ENCODE results near the gene PRG3.
A peak's percentile ranks its signal among the peaks of the same experiment; 100 is the strongest.

Gene PRG3

GRCh38 chr11:57353852-57354251 is 27.1 kb downstream of the PRG3 start:
- peaks cover 9% of the 10 kb centered on the region; the same call in 1 of the 2 replicates for H3K4me1 ChIP-seq (ENCODE audit: insufficient read depth, low read length)
- H3K9ac ChIP-seq (ENCODE audit: low read depth, low read length), result no peak overlapping the region
- H3K36me3 ChIP-seq (ENCODE audit: insufficient read depth, low read length), result no peaks in the 10 kb centered on the region
- H3K9me3 ChIP-seq (ENCODE audit: control insufficient read depth, insufficient read depth, low read length), result no peaks in the 10 kb centered on the region

GRCh38 chr11:57353446-57353845 is 27.5 kb downstream of the PRG3 start:
- H3K36me3 ChIP-seq (ENCODE audit: insufficient read depth, low read length), result no peaks in the 10 kb centered on the region
- H3K4me1 ChIP-seq (ENCODE audit: insufficient read depth, low read length), result peaks cover 9% of the 10 kb centered on the region; the same call in 1 of the 2 replicates
- H3K9ac ChIP-seq (ENCODE audit: low read depth, low read length), result no peak overlapping the region
- H3K9me3 ChIP-seq (ENCODE audit: control insufficient read depth, insufficient read depth, low read length), result no peaks in the 10 kb centered on the region

- no peak overlapping the region for H3K9ac ChIP-seq (ENCODE audit: low read depth, low read length)
Observed at GRCh38 chr11:57353036-57353435, 27.9 kb downstream of the PRG3 start.

GRCh38 chr11:57349491-57350274 is 31.3 kb downstream of the PRG3 start:
- peak overlapping the region; percentile 41 for H3K9ac ChIP-seq (ENCODE audit: low read depth, low read length)
- no peaks in the 10 kb centered on the region for H3K36me3 ChIP-seq (ENCODE audit: insufficient read depth, low read length)
- no peaks in the 10 kb centered on the region for H3K9me3 ChIP-seq (ENCODE audit: control insufficient read depth, insufficient read depth, low read length)

More at GRCh38 chr11:57353036-57353435, 27.9 kb downstream of the PRG3 start:
- Histone ChIP-seq H3K4me1 (ENCODE audit: insufficient read depth, low read length) (peaks cover 9% of the 10 kb centered on the region; the same call in 1 of the 2 replicates), H3K36me3 (ENCODE audit: insufficient read depth, low read length) (no peaks in the 10 kb centered on the region), H3K9me3 (ENCODE audit: control insufficient read depth, insufficient read depth, low read length) (no peaks in the 10 kb centered on the region)

GRCh38 chr11:57348636-57349313 is 32.2 kb downstream of the PRG3 start:
- no peaks in the 10 kb centered on the region for H3K9me3 ChIP-seq (ENCODE audit: control insufficient read depth, insufficient read depth, low read length)
- H3K36me3 ChIP-seq (ENCODE audit: insufficient read depth, low read length), result no peaks in the 10 kb centered on the region
- H3K9ac ChIP-seq (ENCODE audit: low read depth, low read length), result no peak overlapping the region
- H3K4me1 ChIP-seq (ENCODE audit: insufficient read depth, low read length), result peaks cover 6% of the 10 kb centered on the region; the same call in 1 of the 2 replicates

More at GRCh38 chr11:57349491-57350274, 31.3 kb downstream of the PRG3 start:
- peaks cover 6% of the 10 kb centered on the region; the same call in 1 of the 2 replicates for H3K4me1 ChIP-seq (ENCODE audit: insufficient read depth, low read length)

- no peak overlapping the region for H3K9ac ChIP-seq (ENCODE audit: low read depth, low read length)
- peaks cover 9% of the 10 kb centered on the region for H3K4me1 ChIP-seq (ENCODE audit: insufficient read depth, low read length)
- no peaks in the 10 kb centered on the region for H3K9me3 ChIP-seq (ENCODE audit: control insufficient read depth, insufficient read depth, low read length)
- no peaks in the 10 kb centered on the region for H3K36me3 ChIP-seq (ENCODE audit: insufficient read depth, low read length)
Observed at GRCh38 chr11:57348052-57348451, 32.9 kb downstream of the PRG3 start.

- no peaks in the 10 kb centered on the region for H3K36me3 ChIP-seq (ENCODE audit: insufficient read depth, low read length)
- no peak overlapping the region for H3K9ac ChIP-seq (ENCODE audit: low read depth, low read length)
- no peaks in the 10 kb centered on the region for H3K9me3 ChIP-seq (ENCODE audit: control insufficient read depth, insufficient read depth, low read length)
- H3K4me1 ChIP-seq (ENCODE audit: insufficient read depth, low read length), result peaks cover 10% of the 10 kb centered on the region
Observed at GRCh38 chr11:57347336-57347735, 33.6 kb downstream of the PRG3 start.

- no peak overlapping the region for H3K9ac ChIP-seq (ENCODE audit: low read depth, low read length)
- H3K9me3 ChIP-seq (ENCODE audit: control insufficient read depth, insufficient read depth, low read length), result no peaks in the 10 kb centered on the region
- H3K4me1 ChIP-seq (ENCODE audit: insufficient read depth, low read length), result peaks cover 10% of the 10 kb centered on the region
- no peaks in the 10 kb centered on the region for H3K36me3 ChIP-seq (ENCODE audit: insufficient read depth, low read length)
Observed at GRCh38 chr11:57345555-57346211, 35.3 kb downstream of the PRG3 start.

GRCh38 chr11:57344826-57345225 is 36.1 kb downstream of the PRG3 start:
- no peaks in the 10 kb centered on the region for H3K36me3 ChIP-seq (ENCODE audit: insufficient read depth, low read length)
- H3K9me3 ChIP-seq (ENCODE audit: control insufficient read depth, insufficient read depth, low read length), result no peaks in the 10 kb centered on the region
- H3K4me1 ChIP-seq (ENCODE audit: insufficient read depth, low read length), result peaks cover 14% of the 10 kb centered on the region
- H3K9ac ChIP-seq (ENCODE audit: low read depth, low read length), result no peak overlapping the region

GRCh38 chr11:57343825-57344224 is 37.1 kb downstream of the PRG3 start:
- peaks cover 22% of the 10 kb centered on the region for H3K4me1 ChIP-seq (ENCODE audit: insufficient read depth, low read length)
- H3K9me3 ChIP-seq (ENCODE audit: control insufficient read depth, insufficient read depth, low read length), result no peaks in the 10 kb centered on the region
- H3K36me3 ChIP-seq (ENCODE audit: insufficient read depth, low read length), result no peaks in the 10 kb centered on the region
- no peak overlapping the region for H3K9ac ChIP-seq (ENCODE audit: low read depth, low read length)

- H3K9ac ChIP-seq (ENCODE audit: low read depth, low read length), result no peak overlapping the region
- no peaks in the 10 kb centered on the region for H3K36me3 ChIP-seq (ENCODE audit: insufficient read depth, low read length)
- H3K4me1 ChIP-seq (ENCODE audit: insufficient read depth, low read length), result peaks cover 22% of the 10 kb centered on the region
- no peaks in the 10 kb centered on the region for H3K9me3 ChIP-seq (ENCODE audit: control insufficient read depth, insufficient read depth, low read length)
Observed at GRCh38 chr11:57342702-57343101, 38.2 kb downstream of the PRG3 start.

GRCh38 chr11:57341250-57341808 is 39.6 kb downstream of the PRG3 start:
- Histone ChIP-seq H3K9ac (ENCODE audit: low read depth, low read length) (no peak overlapping the region), H3K4me1 (ENCODE audit: insufficient read depth, low read length) (peaks cover 22% of the 10 kb centered on the region), H3K36me3 (ENCODE audit: insufficient read depth, low read length) (no peaks in the 10 kb centered on the region), H3K9me3 (ENCODE audit: control insufficient read depth, insufficient read depth, low read length) (no peaks in the 10 kb centered on the region)

- Histone ChIP-seq H3K4me1 (ENCODE audit: insufficient read depth, low read length) (peaks cover 22% of the 10 kb centered on the region), H3K9me3 (ENCODE audit: control insufficient read depth, insufficient read depth, low read length) (no peaks in the 10 kb centered on the region), H3K36me3 (ENCODE audit: insufficient read depth, low read length) (no peaks in the 10 kb centered on the region), H3K9ac (ENCODE audit: low read depth, low read length) (no peak overlapping the region)
Observed at GRCh38 chr11:57340039-57340615, 40.8 kb downstream of the PRG3 start.

GRCh38 chr11:57339328-57339727 is 41.6 kb downstream of the PRG3 start:
- no peak overlapping the region for H3K9ac ChIP-seq (ENCODE audit: low read depth, low read length)
- H3K4me1 ChIP-seq (ENCODE audit: insufficient read depth, low read length), result peaks cover 27% of the 10 kb centered on the region
- no peaks in the 10 kb centered on the region for H3K9me3 ChIP-seq (ENCODE audit: control insufficient read depth, insufficient read depth, low read length)
- H3K36me3 ChIP-seq (ENCODE audit: insufficient read depth, low read length), result no peaks in the 10 kb centered on the region
